Chondrocyte (in vitro differentiated cells): ENCODE data around the gene FER. TPM values are rescaled to one million over a fixed set of nuclear protein-coding genes. Genes with fewer than 3 reads are reported as not detected.

ENCODE experiments used
- DNase-seq: peaks from one replicate; pipeline ENCODE4 v3.0.0; 2021; ENCODE audit warnings: mixed read lengths, low spot score
- H3K27ac Mint-ChIP-seq: one replicate; pipeline ENCODE4 v1.8.0; 2021; ENCODE audit warnings: mild to moderate bottlenecking, moderate library complexity, mixed read lengths; ENCODE audit not compliant: unreplicated experiment
- H3K27me3 Mint-ChIP-seq: 2 replicates; pipeline ENCODE4 v1.8.0; 2021; ENCODE audit warnings: low read depth, mixed read lengths
- H3K36me3 Mint-ChIP-seq: 2 replicates; pipeline ENCODE4 v1.8.0; 2021; ENCODE audit warnings: low read depth, mixed read lengths
- H3K4me1 Mint-ChIP-seq: 2 replicates; pipeline ENCODE4 v1.8.0; 2021; ENCODE audit warnings: low read depth, mild to moderate bottlenecking, mixed read lengths
- H3K4me3 Mint-ChIP-seq: one replicate; pipeline ENCODE4 v1.8.0; 2021; ENCODE audit warnings: mild to moderate bottlenecking, moderate library complexity, mixed read lengths; ENCODE audit not compliant: unreplicated experiment
- H3K9me3 Mint-ChIP-seq: 2 replicates; pipeline ENCODE4 v1.8.0; 2021; ENCODE audit warnings: low read depth, mixed read lengths
- total RNA-seq: library from RNA; stranded (reverse); gene quantifications from 3 replicates; pipeline ENCODE4 v1.2.1, GENCODE V29; 2021
- TF ChIP-seq, protein P1 (sequence below): fragments of 200-600 bp; sonication (generic); IDR thresholded peaks from 2 replicates; pipeline ENCODE4 v1.5.0; 2021; ENCODE audit warnings: antibody characterized with exemption, mild to moderate bottlenecking, moderate library complexity

FER gene
- total RNA-seq, 1 donor from 2014 or later, result 23.5 TPM

GRCh38 chr5:108727651-108728565, 19.8 kb upstream of the FER start:
- Mint-ChIP-seq H3K9me3 (no peaks in the 10 kb centered on the region), H3K27ac (peak overlapping the region; percentile 94), H3K4me3 (peak overlapping the region; percentile 83), H3K36me3 (no peaks in the 10 kb centered on the region), H3K4me1 (peaks cover 21% of the 10 kb centered on the region), H3K27me3 (no peaks in the 10 kb centered on the region)
- TF ChIP-seq, protein P1, sequence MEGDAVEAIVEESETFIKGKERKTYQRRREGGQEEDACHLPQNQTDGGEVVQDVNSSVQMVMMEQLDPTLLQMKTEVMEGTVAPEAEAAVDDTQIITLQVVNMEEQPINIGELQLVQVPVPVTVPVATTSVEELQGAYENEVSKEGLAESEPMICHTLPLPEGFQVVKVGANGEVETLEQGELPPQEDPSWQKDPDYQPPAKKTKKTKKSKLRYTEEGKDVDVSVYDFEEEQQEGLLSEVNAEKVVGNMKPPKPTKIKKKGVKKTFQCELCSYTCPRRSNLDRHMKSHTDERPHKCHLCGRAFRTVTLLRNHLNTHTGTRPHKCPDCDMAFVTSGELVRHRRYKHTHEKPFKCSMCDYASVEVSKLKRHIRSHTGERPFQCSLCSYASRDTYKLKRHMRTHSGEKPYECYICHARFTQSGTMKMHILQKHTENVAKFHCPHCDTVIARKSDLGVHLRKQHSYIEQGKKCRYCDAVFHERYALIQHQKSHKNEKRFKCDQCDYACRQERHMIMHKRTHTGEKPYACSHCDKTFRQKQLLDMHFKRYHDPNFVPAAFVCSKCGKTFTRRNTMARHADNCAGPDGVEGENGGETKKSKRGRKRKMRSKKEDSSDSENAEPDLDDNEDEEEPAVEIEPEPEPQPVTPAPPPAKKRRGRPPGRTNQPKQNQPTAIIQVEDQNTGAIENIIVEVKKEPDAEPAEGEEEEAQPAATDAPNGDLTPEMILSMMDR, result peak; percentile 23
- peak; percentile 96 for DNase-seq

DNA sequence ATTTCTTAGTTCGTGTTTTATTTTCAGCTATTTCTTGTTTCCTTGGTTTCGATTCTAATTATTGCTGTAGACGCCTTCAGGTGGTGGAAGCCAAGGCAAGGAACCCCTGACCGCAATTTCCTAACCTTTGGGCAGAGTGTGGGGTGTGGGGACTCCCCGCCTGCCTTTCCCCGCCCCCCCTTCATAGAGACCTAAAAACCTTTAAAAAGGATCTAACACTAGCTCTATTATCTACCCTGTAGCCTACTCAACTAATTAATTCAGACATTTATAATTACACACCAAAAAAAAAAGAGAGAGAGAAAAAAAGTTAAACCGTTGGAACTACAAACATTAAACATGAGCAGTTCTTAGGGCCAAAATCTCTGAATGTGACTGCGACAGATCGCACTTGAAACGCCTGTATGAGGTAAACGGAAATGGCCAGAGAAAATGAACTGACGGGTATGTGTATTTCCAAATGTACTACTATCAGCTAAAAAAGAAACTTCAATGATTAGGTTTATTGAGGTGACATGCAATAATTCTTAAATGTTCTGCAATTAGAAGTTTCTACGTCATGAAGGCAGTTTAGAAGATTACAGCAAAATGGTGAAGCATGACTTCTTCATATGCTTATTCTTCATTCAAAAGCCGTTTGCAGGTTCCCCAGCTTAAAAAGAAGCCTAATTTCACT, 19.0 kb upstream of the FER start:
- DNase-seq, result no peak
- H3K36me3 Mint-ChIP-seq, result no peaks in the 10 kb centered on the region
- H3K9me3 Mint-ChIP-seq, result no peaks in the 10 kb centered on the region
- peak overlapping the region; percentile 83 for H3K4me3 Mint-ChIP-seq
- H3K27me3 Mint-ChIP-seq, result no peaks in the 10 kb centered on the region
- peak overlapping the region; percentile 94 for H3K27ac Mint-ChIP-seq
- TF ChIP-seq, protein P1, result no peak
- H3K4me1 Mint-ChIP-seq, result peaks cover 21% of the 10 kb centered on the region

DNA sequence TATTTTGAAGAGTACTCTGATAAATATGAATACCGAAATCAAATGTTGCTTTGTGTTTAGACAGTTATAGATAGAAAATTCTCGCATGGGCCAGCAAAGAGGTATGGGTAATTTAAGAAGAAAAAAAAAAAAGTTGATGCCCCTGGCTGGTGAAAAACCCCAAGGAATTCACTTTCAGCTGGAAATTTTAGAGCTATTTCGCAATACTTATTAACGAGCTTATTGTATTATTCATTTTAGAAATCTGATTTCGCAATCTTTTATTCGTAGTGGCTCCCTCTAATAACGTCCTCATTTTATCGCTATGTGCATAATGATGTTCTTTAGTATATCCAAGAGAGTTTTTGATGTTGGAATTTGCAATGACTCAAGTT, 18.5 kb upstream of the FER start:
- Mint-ChIP-seq H3K27me3 (no peaks in the 10 kb centered on the region), H3K4me3 (no peak overlapping the region), H3K27ac (no peak overlapping the region), H3K9me3 (no peaks in the 10 kb centered on the region), H3K4me1 (peaks cover 21% of the 10 kb centered on the region), H3K36me3 (no peaks in the 10 kb centered on the region)
- TF ChIP-seq, protein P1, result no peak
- no peak for DNase-seq

DNA sequence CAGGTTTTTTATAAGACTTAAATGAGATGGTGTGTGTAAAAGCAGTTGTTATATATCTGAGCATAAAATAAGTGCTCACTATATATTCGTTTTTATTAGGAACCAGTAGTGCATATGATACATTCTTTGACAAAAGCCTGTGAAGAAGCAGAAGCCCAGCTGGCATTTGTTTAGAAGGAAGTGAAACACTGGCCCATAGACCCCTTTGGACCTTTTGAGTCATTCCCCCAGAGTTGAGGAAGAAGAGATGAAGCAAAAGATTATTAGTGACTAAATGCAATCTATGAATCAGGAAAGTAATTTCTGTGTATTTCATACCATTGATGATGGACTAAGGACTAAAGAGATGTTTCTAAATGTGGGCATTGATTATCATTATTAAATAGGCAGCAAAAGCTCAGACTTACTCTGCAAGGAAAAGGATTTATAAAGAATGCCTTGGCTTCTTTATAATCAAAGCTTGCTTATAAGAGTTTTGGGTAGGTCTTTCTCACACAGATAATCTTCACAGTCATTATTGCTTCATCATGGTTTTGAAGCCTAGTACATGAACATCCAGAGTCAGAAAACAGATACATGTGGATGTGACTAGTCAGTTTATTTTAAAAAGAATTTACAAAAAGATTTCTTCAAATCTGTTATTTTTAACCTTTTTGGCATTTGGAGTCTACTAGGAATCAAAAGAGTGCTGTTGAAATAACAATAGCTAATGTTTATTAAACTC, 16.9 kb upstream of the FER start:
- Mint-ChIP-seq H3K4me1 (peaks cover 21% of the 10 kb centered on the region), H3K36me3 (no peaks in the 10 kb centered on the region), H3K27me3 (no peaks in the 10 kb centered on the region), H3K9me3 (no peaks in the 10 kb centered on the region), H3K27ac (no peak overlapping the region), H3K4me3 (no peak overlapping the region)
- TF ChIP-seq, protein P1, result no peak
- DNase-seq, result no peak

DNA sequence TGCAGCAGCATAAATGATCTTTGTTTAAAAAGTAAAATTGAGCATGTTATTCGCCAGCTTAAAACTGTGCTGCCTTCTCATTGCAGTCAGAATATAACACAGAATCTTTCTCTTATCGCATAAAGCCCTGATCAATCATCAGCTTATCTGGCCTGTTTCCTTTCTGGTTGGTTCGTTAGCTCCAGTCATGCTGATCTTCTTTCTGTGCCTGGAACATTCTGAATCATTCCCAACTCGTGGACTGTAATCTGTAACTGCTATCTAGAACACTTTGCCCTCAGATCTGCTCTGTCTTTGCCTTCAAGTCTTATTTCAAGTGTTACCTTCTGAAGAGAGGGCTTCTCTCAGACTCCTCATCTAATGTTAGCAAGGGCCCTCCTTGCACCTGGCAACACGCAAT, 11.9 kb upstream of the FER start:
- no peak for DNase-seq
- H3K9me3 Mint-ChIP-seq, result no peaks in the 10 kb centered on the region

More for the DNA sequence above, 11.9 kb upstream of the FER start:
- H3K4me3 Mint-ChIP-seq, result no peak overlapping the region
- H3K36me3 Mint-ChIP-seq, result no peaks in the 10 kb centered on the region
- no peaks in the 10 kb centered on the region for H3K4me1 Mint-ChIP-seq
- H3K27ac Mint-ChIP-seq, result no peak overlapping the region
- no peaks in the 10 kb centered on the region for H3K27me3 Mint-ChIP-seq
- TF ChIP-seq, protein P1, result no peak
